Dendritic cell treated with granulocyte-macrophage colony-stimulating factor and Interleukin-4, amounts not matched to agents 40 ng/mL and 50 ng/mL, for 4 days (primary cell): Measurements from ENCODE around the gene SRP72.
"Not testable (repeated sequence)": the region's sequence is repeated elsewhere in the genome, so short reads cannot be mapped to it uniquely, and the experiment has no call there.

Source experiments
- H3K27ac Mint-ChIP-seq: one replicate; pipeline ENCODE4 v1.8.0; 2022; ENCODE audit warnings: mild to moderate bottlenecking, mixed read lengths
- H3K27me3 Mint-ChIP-seq: one replicate; pipeline ENCODE4 v1.8.0; 2022; ENCODE audit warnings: mild to moderate bottlenecking, mixed read lengths
- H3K36me3 Mint-ChIP-seq: one replicate; pipeline ENCODE4 v1.8.0; 2022; ENCODE audit warnings: low read depth, mixed read lengths
- H3K4me1 Mint-ChIP-seq: one replicate; pipeline ENCODE4 v1.8.0; 2022; ENCODE audit warnings: low read depth, mixed read lengths
- H3K4me3 Mint-ChIP-seq: one replicate; pipeline ENCODE4 v1.8.0; 2022; ENCODE audit warnings: mild to moderate bottlenecking, moderate library complexity, mixed read lengths
- H3K9me3 Mint-ChIP-seq: one replicate; pipeline ENCODE4 v1.8.0; 2022; ENCODE audit warnings: mixed read lengths
- intact Hi-C: fragments of 100-400 bp; cut with micrococcal nuclease; formaldehyde crosslinking; loops from one replicate; pipeline ENCODE4 v1.15.0; 2022

Gene SRP72

GRCh38 chr4:56444719-56445118 lies 22.7 kb upstream of the SRP72 start:
- Mint-ChIP-seq H3K4me1 (peaks cover 10% of the 10 kb centered on the region), H3K9me3 (no peaks in the 10 kb centered on the region), H3K27me3 (no peaks in the 10 kb centered on the region), H3K36me3 (peaks cover 41% of the 10 kb centered on the region), H3K4me3 (no peak overlapping the region), H3K27ac (no peak overlapping the region)
- intact Hi-C loops = no loop called here

GRCh38 chr4:56445699-56446098 lies 21.7 kb upstream of the SRP72 start:
- no peak overlapping the region for H3K27ac Mint-ChIP-seq
- intact Hi-C loops = no loop called here
- no peaks in the 10 kb centered on the region for H3K9me3 Mint-ChIP-seq
- no peak overlapping the region for H3K4me3 Mint-ChIP-seq
- H3K4me1 Mint-ChIP-seq = peaks cover under 1% of the 10 kb centered on the region
- peaks cover 49% of the 10 kb centered on the region for H3K36me3 Mint-ChIP-seq
- H3K27me3 Mint-ChIP-seq = no peaks in the 10 kb centered on the region

DNA sequence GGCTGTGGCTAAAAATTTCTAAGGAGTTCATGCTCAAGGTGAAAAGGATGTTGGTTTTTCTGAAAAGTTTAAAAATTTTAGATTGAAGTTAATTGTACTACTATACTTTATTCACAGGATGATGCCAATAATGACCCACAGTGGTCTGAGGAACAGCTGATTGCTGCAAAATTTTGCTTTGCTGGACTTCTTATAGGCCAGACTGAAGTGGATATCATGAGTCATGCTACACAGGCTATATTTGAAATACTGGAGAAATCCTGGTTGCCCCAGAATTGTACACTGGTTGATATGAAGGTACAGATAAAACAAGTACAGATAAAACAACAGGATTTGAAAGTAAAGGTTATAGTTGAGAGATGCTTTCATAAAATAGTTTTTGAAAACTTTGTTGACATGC lies 19.1 kb upstream of the SRP72 start:
- H3K4me1 Mint-ChIP-seq = no peaks in the 10 kb centered on the region
- intact Hi-C loops = no loop called here
- peaks cover 52% of the 10 kb centered on the region for H3K36me3 Mint-ChIP-seq
- no peak overlapping the region for H3K27ac Mint-ChIP-seq
- H3K4me3 Mint-ChIP-seq = no peak overlapping the region
- no peaks in the 10 kb centered on the region for H3K27me3 Mint-ChIP-seq
- no peaks in the 10 kb centered on the region for H3K9me3 Mint-ChIP-seq

- H3K9me3 Mint-ChIP-seq, intact Hi-C loops, H3K4me1 Mint-ChIP-seq, H3K27me3 Mint-ChIP-seq, H3K4me3 Mint-ChIP-seq: not testable (repeated sequence)
- H3K27ac Mint-ChIP-seq = peak overlapping the region; percentile 34
- H3K36me3 Mint-ChIP-seq = peaks cover 55% of the 10 kb centered on the region
Measured at GRCh38 chr4:56449475-56449874, 17.9 kb upstream of the SRP72 start.

DNA sequence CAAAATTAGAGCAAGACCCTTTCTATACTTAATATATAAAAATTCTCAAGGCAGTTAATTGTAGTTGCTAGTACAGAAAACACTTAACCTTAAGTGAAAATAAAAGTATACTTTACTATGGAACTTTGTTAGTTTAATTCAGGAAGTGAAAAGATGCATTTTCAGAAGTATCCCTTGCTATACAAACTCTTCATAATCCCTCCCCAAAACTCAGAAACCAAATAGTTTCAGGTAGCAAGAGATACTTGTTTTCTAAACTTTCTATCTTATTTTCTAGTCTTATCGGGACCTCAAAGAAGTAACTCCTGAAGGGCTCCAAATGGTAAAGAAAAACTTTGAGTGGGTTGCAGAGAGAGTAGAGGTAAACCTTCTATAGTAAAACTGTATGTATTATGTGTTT lies 17.1 kb upstream of the SRP72 start:
- Mint-ChIP-seq H3K9me3 (no peaks in the 10 kb centered on the region), H3K4me3 (no peak overlapping the region), H3K4me1 (no peaks in the 10 kb centered on the region), H3K27me3 (no peaks in the 10 kb centered on the region), H3K36me3 (peaks cover 64% of the 10 kb centered on the region), H3K27ac (no peak overlapping the region)
- intact Hi-C loops = no loop called here

DNA sequence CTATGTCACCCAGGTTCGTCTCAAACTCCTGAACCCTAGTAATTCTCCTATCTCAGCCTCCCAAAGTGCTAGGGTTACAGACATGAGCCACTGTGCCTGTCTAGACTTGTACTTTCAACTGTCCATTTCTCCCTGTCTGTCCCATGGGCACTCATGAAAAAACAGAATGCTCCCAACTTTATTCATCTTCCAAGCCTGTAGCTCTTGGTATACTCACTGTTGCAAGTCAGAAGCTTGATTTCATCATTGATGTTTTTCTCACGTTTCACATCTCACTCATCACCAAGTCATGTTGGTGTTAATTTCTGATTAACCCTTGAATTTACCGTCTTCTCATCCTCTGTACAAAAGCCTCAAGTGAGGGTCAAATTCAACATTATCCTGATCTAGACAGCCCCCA lies 7.3 kb upstream of the SRP72 start:
- no peaks in the 10 kb centered on the region for H3K27me3 Mint-ChIP-seq
- H3K36me3 Mint-ChIP-seq = peaks cover 70% of the 10 kb centered on the region
- H3K4me3 Mint-ChIP-seq = no peak overlapping the region
- H3K4me1 Mint-ChIP-seq = peaks cover 10% of the 10 kb centered on the region
- intact Hi-C loops = loop anchor here (10.0 kb wide), 1 partner anchor 515 kb away; the partner anchor contains the start of gene CEP135
- H3K9me3 Mint-ChIP-seq = no peaks in the 10 kb centered on the region
- no peak overlapping the region for H3K27ac Mint-ChIP-seq

DNA sequence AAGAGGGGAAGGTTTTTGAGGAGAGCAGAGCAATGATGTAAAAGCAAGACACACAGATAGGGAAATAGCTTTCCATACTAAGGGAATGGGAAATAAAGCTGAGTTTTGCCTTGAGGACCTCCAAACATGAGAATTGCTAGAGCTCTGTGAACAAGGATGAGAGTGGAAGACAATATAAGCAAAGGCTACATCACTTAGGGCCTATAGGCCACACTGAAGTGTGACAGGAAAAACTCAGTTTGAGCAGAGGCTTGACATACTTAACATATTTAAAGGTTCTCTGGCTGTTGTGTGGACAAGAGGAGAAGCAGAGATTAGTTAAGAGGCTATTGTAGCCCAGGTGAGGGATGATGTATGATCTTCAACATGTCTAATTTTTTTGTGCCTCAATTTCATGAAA lies 5.3 kb upstream of the SRP72 start:
- peaks cover 21% of the 10 kb centered on the region for H3K4me1 Mint-ChIP-seq
- no peaks in the 10 kb centered on the region for H3K27me3 Mint-ChIP-seq
- intact Hi-C loops = loop anchor here (10.0 kb wide), 1 partner anchor 517 kb away; the partner anchor contains the start of gene CEP135
- no peak overlapping the region for H3K4me3 Mint-ChIP-seq
- H3K27ac Mint-ChIP-seq = no peak overlapping the region
- H3K9me3 Mint-ChIP-seq = no peaks in the 10 kb centered on the region
- H3K36me3 Mint-ChIP-seq = peaks cover 55% of the 10 kb centered on the region

- Mint-ChIP-seq H3K27ac (no peak overlapping the region), H3K27me3 (no peaks in the 10 kb centered on the region), H3K9me3 (no peaks in the 10 kb centered on the region), H3K4me1 (peaks cover 28% of the 10 kb centered on the region), H3K36me3 (peaks cover 67% of the 10 kb centered on the region), H3K4me3 (no peak overlapping the region)
- intact Hi-C loops = loop anchor here (10.0 kb wide), 1 partner anchor 519 kb away; the partner anchor contains the start of gene CEP135
Measured at GRCh38 chr4:56463711-56464110, 3.7 kb upstream of the SRP72 start.

DNA sequence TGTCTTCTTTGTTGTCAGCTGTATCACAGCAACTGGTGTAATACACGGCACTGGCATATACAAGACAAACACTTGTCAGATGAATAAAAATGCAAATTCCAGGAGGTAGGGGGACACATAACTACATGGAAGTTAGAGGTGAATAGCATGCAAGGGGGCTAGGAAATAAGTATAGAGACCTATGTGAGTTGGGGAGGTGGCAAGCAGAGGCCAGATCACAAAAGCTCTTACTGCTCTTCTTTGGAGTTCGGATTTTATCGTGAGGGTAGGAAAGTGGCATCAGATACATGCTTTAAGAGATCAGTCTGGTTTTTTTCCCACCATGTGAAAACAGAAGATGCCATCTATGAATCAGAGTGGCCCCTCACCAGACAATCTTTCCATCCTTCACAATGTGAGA lies 2.8 kb upstream of the SRP72 start:
- Mint-ChIP-seq H3K27ac (no peak overlapping the region), H3K4me1 (peaks cover 35% of the 10 kb centered on the region), H3K4me3 (no peak overlapping the region), H3K27me3 (no peaks in the 10 kb centered on the region), H3K9me3 (no peaks in the 10 kb centered on the region), H3K36me3 (peaks cover 64% of the 10 kb centered on the region)
- intact Hi-C loops = loop anchor here (10.0 kb wide), 1 partner anchor 520 kb away; the partner anchor contains the start of gene CEP135

DNA sequence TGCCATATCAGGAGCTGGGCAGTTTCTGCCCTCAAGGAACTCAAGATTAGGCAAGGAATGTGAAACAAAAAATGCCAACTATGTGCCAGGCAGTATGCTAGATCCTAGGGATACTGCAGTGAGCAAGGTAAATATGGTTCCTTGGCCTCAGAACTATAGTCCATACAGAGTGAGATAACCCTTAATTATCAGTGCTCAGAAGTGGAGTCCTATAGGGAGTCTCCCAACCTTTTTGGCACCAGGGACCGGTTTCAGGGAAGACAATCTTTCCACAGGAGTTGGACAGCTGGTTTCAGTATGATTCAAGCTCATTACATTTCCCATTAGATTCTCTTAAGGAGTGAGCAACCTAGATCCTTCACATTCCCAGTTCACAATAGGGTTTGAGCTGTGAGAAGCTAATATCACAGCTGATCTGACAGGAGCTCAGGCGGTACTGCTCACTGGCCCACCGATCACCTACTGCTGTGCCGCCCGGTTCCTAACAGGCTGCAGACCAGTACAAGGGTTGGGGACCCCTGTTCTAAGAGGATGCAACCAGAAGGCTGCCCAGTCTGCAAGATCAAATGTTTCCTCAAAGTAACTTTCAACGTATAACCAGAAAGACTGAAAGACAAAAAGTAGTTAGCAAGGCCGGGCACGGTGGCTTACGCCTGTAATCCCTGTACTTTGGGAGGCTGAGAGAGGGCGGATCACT lies 1.7 kb upstream of the SRP72 start:
- Mint-ChIP-seq H3K4me3 (peak overlapping the region; percentile 94), H3K9me3 (no peaks in the 10 kb centered on the region), H3K27ac (peak overlapping the region; percentile 87), H3K36me3 (peaks cover 64% of the 10 kb centered on the region), H3K27me3 (no peaks in the 10 kb centered on the region), H3K4me1 (peaks cover 44% of the 10 kb centered on the region)
- intact Hi-C loops = loop anchor here (2.0 to 10.0 kb wide), 3 partner anchors 38 to 521 kb away; partner anchors contain the start of genes AASDH and CEP135

DNA sequence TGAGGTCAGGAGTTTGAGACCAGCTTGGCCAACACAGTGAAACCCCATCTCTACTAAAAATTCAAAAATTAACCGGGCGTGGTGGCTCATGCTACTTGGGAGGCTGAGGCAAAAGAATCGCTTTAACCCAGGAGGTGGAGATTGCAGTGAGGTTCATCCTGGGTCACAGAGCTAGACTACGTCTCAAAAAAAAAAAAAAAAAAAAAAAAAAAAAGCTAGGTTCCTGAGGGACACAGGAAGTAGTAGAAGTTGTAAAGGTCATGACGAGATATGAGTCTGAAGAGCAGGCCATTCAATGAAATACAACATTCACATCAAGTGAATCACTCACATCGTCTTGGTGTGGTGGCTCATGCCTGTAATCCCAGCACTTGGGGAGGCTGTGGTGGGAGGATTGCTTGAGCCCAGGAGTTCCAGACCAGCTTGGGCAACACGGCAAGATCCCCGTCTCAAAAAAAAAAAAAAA lies 1.1 kb upstream of the SRP72 start:
- H3K4me3 Mint-ChIP-seq = peak overlapping the region; percentile 94
- H3K4me1 Mint-ChIP-seq = peaks cover 44% of the 10 kb centered on the region
- intact Hi-C loops = loop anchor here (2.0 to 10.0 kb wide), 3 partner anchors 39 to 522 kb away; partner anchors contain the start of genes AASDH and CEP135
- H3K36me3 Mint-ChIP-seq = peaks cover 60% of the 10 kb centered on the region
- not testable (repeated sequence) for H3K27me3 Mint-ChIP-seq, H3K9me3 Mint-ChIP-seq
- peak overlapping the region; percentile 87 for H3K27ac Mint-ChIP-seq

GRCh38 chr4:56466910-56467283 lies 520 bp upstream of the SRP72 start:
- peaks cover 44% of the 10 kb centered on the region for H3K4me1 Mint-ChIP-seq
- H3K4me3 Mint-ChIP-seq = peak overlapping the region; percentile 94
- peaks cover 60% of the 10 kb centered on the region for H3K36me3 Mint-ChIP-seq
- peak overlapping the region; percentile 87 for H3K27ac Mint-ChIP-seq
- no peaks in the 10 kb centered on the region for H3K9me3 Mint-ChIP-seq
- no peaks in the 10 kb centered on the region for H3K27me3 Mint-ChIP-seq
- intact Hi-C loops = loop anchor here (1.0 to 10.0 kb wide), 4 partner anchors 31 to 522 kb away; partner anchors contain the start of genes AASDH, CEP135 and PAICS

GRCh38 chr4:56468097-56468422 lies 643 bp downstream of the SRP72 start:
- peak overlapping the region; percentile 87 for H3K27ac Mint-ChIP-seq
- H3K4me3 Mint-ChIP-seq = peak overlapping the region; percentile 94
- intact Hi-C loops = loop anchor here (5.0 to 10.0 kb wide), 2 partner anchors 41 to 523 kb away; partner anchors contain the start of gene CEP135
- H3K36me3 Mint-ChIP-seq = peaks cover 60% of the 10 kb centered on the region
- H3K4me1 Mint-ChIP-seq = peaks cover 44% of the 10 kb centered on the region
- no peaks in the 10 kb centered on the region for H3K9me3 Mint-ChIP-seq
- no peaks in the 10 kb centered on the region for H3K27me3 Mint-ChIP-seq

GRCh38 chr4:56469489-56470210 lies 2.2 kb downstream of the SRP72 start:
- no peaks in the 10 kb centered on the region for H3K27me3 Mint-ChIP-seq
- peak overlapping the region; percentile 27 for H3K4me3 Mint-ChIP-seq
- peaks cover 39% of the 10 kb centered on the region for H3K4me1 Mint-ChIP-seq
- no peak overlapping the region for H3K27ac Mint-ChIP-seq
- H3K9me3 Mint-ChIP-seq = no peaks in the 10 kb centered on the region
- H3K36me3 Mint-ChIP-seq = peaks cover 67% of the 10 kb centered on the region
- intact Hi-C loops = loop anchor here (5.0 to 10.0 kb wide), 2 partner anchors 42 to 525 kb away; partner anchors contain the start of gene CEP135
